SHP77 treated with DMSO at 0.1 percent for 48 hours (cell line): ENCODE data around the gene TUBA1A.
"Not testable (repeated sequence)": the region's sequence is repeated elsewhere in the genome, so short reads cannot be mapped to it uniquely, and the experiment has no call there.

Experiments
- DNase-seq: peaks from one replicate; lab custom pipeline; 2025; lab: John Stamatoyannopoulos, UW

TUBA1A gene

GRCh38 chr12:49188916-49189367, at the start of gene TUBA1A:
TUBA1A (minus strand) TSS chr12:49189080; CDS start chr12:49188979, 101 bp downstream.
- peak; percentile 99 for DNase-seq

GRCh38 chr12:49236423-49236822, 47.5 kb upstream of the TUBA1A start:
- no peak for DNase-seq

- peak; percentile 38 for DNase-seq
Observed at GRCh38 chr12:49233842-49234526, 45.1 kb upstream of the TUBA1A start.

GRCh38 chr12:49232940-49233841, 44.3 kb upstream of the TUBA1A start:
- DNase-seq, result no peak

- no peak for DNase-seq
Observed at GRCh38 chr12:49231878-49232655, 43.2 kb upstream of the TUBA1A start.

- no peak for DNase-seq
Observed at GRCh38 chr12:49230805-49231194, 41.9 kb upstream of the TUBA1A start.

- DNase-seq, result no peak
Observed at GRCh38 chr12:49230176-49230804, 41.4 kb upstream of the TUBA1A start.

- no peak for DNase-seq
Observed at GRCh38 chr12:49228653-49229052, 39.8 kb upstream of the TUBA1A start.

- DNase-seq, result no peak
Observed at GRCh38 chr12:49227713-49228112, 38.8 kb upstream of the TUBA1A start.

GRCh38 chr12:49225576-49226166, 36.8 kb upstream of the TUBA1A start:
- DNase-seq, result no peak

GRCh38 chr12:49223590-49224369, 34.9 kb upstream of the TUBA1A start:
- no peak for DNase-seq

GRCh38 chr12:49223122-49223521, 34.2 kb upstream of the TUBA1A start:
- no peak for DNase-seq

GRCh38 chr12:49220972-49221371, 32.1 kb upstream of the TUBA1A start:
- DNase-seq, result no peak

- DNase-seq, result no peak
Observed at GRCh38 chr12:49219417-49220026, 30.6 kb upstream of the TUBA1A start.

GRCh38 chr12:49212572-49212971, 23.7 kb upstream of the TUBA1A start:
- DNase-seq, result no peak

GRCh38 chr12:49210703-49211102, 21.8 kb upstream of the TUBA1A start:
- not testable (repeated sequence) for DNase-seq

GRCh38 chr12:49208676-49209075, 19.8 kb upstream of the TUBA1A start:
- no peak for DNase-seq

GRCh38 chr12:49208146-49208545, 19.3 kb upstream of the TUBA1A start:
- no peak for DNase-seq

- DNase-seq, result no peak
Observed at GRCh38 chr12:49206389-49206788, 17.5 kb upstream of the TUBA1A start.

GRCh38 chr12:49201595-49202295, 12.9 kb upstream of the TUBA1A start:
- peak; percentile 26 for DNase-seq
